WTC11 (cell line): ENCODE measurements around the gene NADK2. TPM values are rescaled to one million over a fixed set of nuclear protein-coding genes. Genes with fewer than 3 reads are reported as not detected.

ENCODE experiments used
- ATAC-seq: fragments of 200-7000 bp; cut with Tn5 transposase; 2 replicates; pipeline ENCODE4 v1.10.0; 2021; ENCODE audit warnings: mild to moderate bottlenecking, moderate library complexity
- CTCF ChIA-PET: fragments of 300-600 bp; sonication (Branson Sonifier 250); formaldehyde crosslinking; loops from one replicate; lab custom pipeline; 2021; ENCODE audit warnings: antibody characterized with exemption; lab: Charles Lee
- POLR2A ChIA-PET: fragments of 350-600 bp; sonication (Branson Sonifier 250); formaldehyde crosslinking; loops from one replicate; lab custom pipeline; 2021; ENCODE audit warnings: antibody characterized with exemption; lab: Charles Lee
- DNase-seq: peaks from one replicate; pipeline ENCODE4 v3.0.0; 2021; ENCODE audit warnings: low spot score
- H3K27ac Mint-ChIP-seq: 2 replicates; pipeline ENCODE4 v1.8.0; 2021; ENCODE audit warnings: mixed read lengths
- H3K27me3 Mint-ChIP-seq: 2 replicates; pipeline ENCODE4 v1.8.0; 2021; ENCODE audit warnings: low read depth, mild to moderate bottlenecking, moderate library complexity, mixed read lengths
- H3K36me3 Mint-ChIP-seq: 2 replicates; pipeline ENCODE4 v1.8.0; 2021; ENCODE audit warnings: mixed read lengths
- H3K4me1 Mint-ChIP-seq: 2 replicates; pipeline ENCODE4 v1.8.0; 2022; ENCODE audit warnings: mixed read lengths
- H3K4me3 Mint-ChIP-seq: 2 replicates; pipeline ENCODE4 v1.8.0; 2021; ENCODE audit warnings: mild to moderate bottlenecking, moderate library complexity, mixed read lengths
- H3K9me3 Mint-ChIP-seq: 2 replicates; pipeline ENCODE4 v1.8.0; 2021; ENCODE audit warnings: mixed read lengths
- CBFB ChIP-seq: sonication (generic); formaldehyde crosslinking; IDR thresholded peaks from 2 replicates; pipeline ENCODE4 v1.8.1; 2022; ENCODE audit warnings: mild to moderate bottlenecking, low read depth, missing genetic modification reagents
- CREB1 ChIP-seq: sonication (generic); formaldehyde crosslinking; IDR thresholded peaks from 2 replicates; pipeline ENCODE4 v1.8.0; 2023; ENCODE audit warnings: mild to moderate bottlenecking, missing genetic modification reagents
- CREM ChIP-seq: sonication (generic); formaldehyde crosslinking; IDR thresholded peaks from 2 replicates; pipeline ENCODE4 v1.8.1; 2022; ENCODE audit warnings: mild to moderate bottlenecking, missing genetic modification reagents, moderate library complexity
- ELF4 ChIP-seq: sonication (generic); formaldehyde crosslinking; IDR thresholded peaks from 2 replicates; pipeline ENCODE4 v1.8.1; 2022; ENCODE audit warnings: low read depth, mild to moderate bottlenecking, moderate library complexity, missing genetic modification reagents
- GABPB1 ChIP-seq: sonication (generic); formaldehyde crosslinking; IDR thresholded peaks from 2 replicates; pipeline ENCODE4 v1.8.1; 2023; ENCODE audit warnings: mild to moderate bottlenecking, missing genetic modification reagents
- GRHL2 ChIP-seq: fragments of 250-450 bp; sonication (Bioruptor Pico); IDR thresholded peaks from 2 replicates; pipeline ENCODE4 v1.8.0; 2022; ENCODE audit warnings: mild to moderate bottlenecking, moderate library complexity; ENCODE audit not compliant: insufficient replicate concordance, severe bottlenecking
- HMGA2 ChIP-seq: fragments of 250-450 bp; sonication (Bioruptor Pico); IDR thresholded peaks from 2 replicates; pipeline ENCODE4 v1.4.0; 2021; ENCODE audit warnings: mild to moderate bottlenecking, moderate library complexity
- IRF1 ChIP-seq: sonication (generic); formaldehyde crosslinking; IDR thresholded peaks from 2 replicates; pipeline ENCODE4 v1.8.0; 2023; ENCODE audit warnings: missing genetic modification reagents
- JAZF1 ChIP-seq: fragments of 250-450 bp; sonication (Bioruptor Pico); IDR thresholded peaks from 2 replicates; pipeline ENCODE4 v1.9.0; 2021; ENCODE audit warnings: moderate library complexity, mild to moderate bottlenecking, inconsistent platforms
- KAT7 ChIP-seq: sonication (generic); formaldehyde crosslinking; IDR thresholded peaks from 2 replicates; pipeline ENCODE4 v1.8.1; 2023; ENCODE audit warnings: missing genetic modification reagents, mild to moderate bottlenecking, borderline replicate concordance
- NFE2L1 ChIP-seq: sonication (generic); formaldehyde crosslinking; IDR thresholded peaks from 2 replicates; pipeline ENCODE4 v1.8.1; 2023; ENCODE audit warnings: missing genetic modification reagents
- RORB ChIP-seq: fragments of 250-450 bp; sonication (Bioruptor Pico); IDR thresholded peaks from 2 replicates; pipeline ENCODE4 v1.9.0; 2021; ENCODE audit warnings: mild to moderate bottlenecking
- SP1 ChIP-seq: sonication (generic); formaldehyde crosslinking; conservative IDR thresholded peaks from 2 replicates; pipeline ENCODE4 v1.8.1; 2022; ENCODE audit warnings: missing genetic modification reagents
- TCF7 ChIP-seq: sonication (generic); formaldehyde crosslinking; IDR thresholded peaks from 2 replicates; pipeline ENCODE4 v1.8.0; 2022; ENCODE audit warnings: mild to moderate bottlenecking, low read depth, missing genetic modification reagents, moderate library complexity
- USF1 ChIP-seq: sonication (generic); formaldehyde crosslinking; IDR thresholded peaks from 2 replicates; pipeline ENCODE4 v1.8.0; 2022; ENCODE audit warnings: mild to moderate bottlenecking, missing genetic modification reagents
- ZNF121 ChIP-seq: sonication (generic); formaldehyde crosslinking; IDR thresholded peaks from 2 replicates; pipeline ENCODE4 v1.8.0; 2023; ENCODE audit warnings: missing genetic modification reagents
- ZNF219 ChIP-seq: sonication (generic); formaldehyde crosslinking; IDR thresholded peaks from 2 replicates; pipeline ENCODE4 v1.8.0; 2023; ENCODE audit warnings: missing genetic modification reagents, mild to moderate bottlenecking, borderline replicate concordance
- ZNF396 ChIP-seq: fragments of 250-450 bp; sonication (Bioruptor Pico); IDR thresholded peaks from 2 replicates; pipeline ENCODE4 v1.8.0; 2021; ENCODE audit warnings: mild to moderate bottlenecking, moderate library complexity, borderline replicate concordance
- total RNA-seq: library from RNA; stranded (reverse); gene quantifications from 3 replicates; pipeline ENCODE4 v1.2.3, GENCODE V29; 2021
- TF ChIP-seq, protein P1 (sequence below): sonication (generic); formaldehyde crosslinking; IDR thresholded peaks from 2 replicates; pipeline ENCODE4 v1.8.1; 2022; ENCODE audit warnings: mild to moderate bottlenecking, missing genetic modification reagents, moderate library complexity, borderline replicate concordance
- TF ChIP-seq, protein P2 (sequence below): sonication (generic); formaldehyde crosslinking; IDR thresholded peaks from 2 replicates; pipeline ENCODE4 v1.8.1; 2023; ENCODE audit warnings: mild to moderate bottlenecking, missing genetic modification reagents, moderate library complexity
- TF ChIP-seq, protein P3 (sequence below): sonication (generic); formaldehyde crosslinking; IDR thresholded peaks from 2 replicates; pipeline ENCODE4 v1.8.1; 2023; ENCODE audit warnings: mild to moderate bottlenecking, moderate library complexity, missing genetic modification reagents
- TF ChIP-seq, protein P4 (sequence below): sonication (generic); formaldehyde crosslinking; IDR thresholded peaks from 2 replicates; pipeline ENCODE4 v1.8.0; 2022; ENCODE audit warnings: missing genetic modification reagents

The NADK2 gene
- total RNA-seq, 1 experiment from 2014 or later: 11.7 TPM

- TF ChIP-seq, protein P1, sequence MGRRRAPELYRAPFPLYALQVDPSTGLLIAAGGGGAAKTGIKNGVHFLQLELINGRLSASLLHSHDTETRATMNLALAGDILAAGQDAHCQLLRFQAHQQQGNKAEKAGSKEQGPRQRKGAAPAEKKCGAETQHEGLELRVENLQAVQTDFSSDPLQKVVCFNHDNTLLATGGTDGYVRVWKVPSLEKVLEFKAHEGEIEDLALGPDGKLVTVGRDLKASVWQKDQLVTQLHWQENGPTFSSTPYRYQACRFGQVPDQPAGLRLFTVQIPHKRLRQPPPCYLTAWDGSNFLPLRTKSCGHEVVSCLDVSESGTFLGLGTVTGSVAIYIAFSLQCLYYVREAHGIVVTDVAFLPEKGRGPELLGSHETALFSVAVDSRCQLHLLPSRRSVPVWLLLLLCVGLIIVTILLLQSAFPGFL (CRISPR knock-in tag): no peak
- TF ChIP-seq ZNF219 (no peak), IRF1 (CRISPR knock-in tag) (no peak), ZNF396 (CRISPR knock-in tag) (no peak), GABPB1 (CRISPR knock-in tag) (no peak), JAZF1 (CRISPR knock-in tag) (no peak), CBFB (CRISPR knock-in tag) (no peak), RORB (CRISPR knock-in tag) (no peak)
- TF ChIP-seq, protein P2, sequence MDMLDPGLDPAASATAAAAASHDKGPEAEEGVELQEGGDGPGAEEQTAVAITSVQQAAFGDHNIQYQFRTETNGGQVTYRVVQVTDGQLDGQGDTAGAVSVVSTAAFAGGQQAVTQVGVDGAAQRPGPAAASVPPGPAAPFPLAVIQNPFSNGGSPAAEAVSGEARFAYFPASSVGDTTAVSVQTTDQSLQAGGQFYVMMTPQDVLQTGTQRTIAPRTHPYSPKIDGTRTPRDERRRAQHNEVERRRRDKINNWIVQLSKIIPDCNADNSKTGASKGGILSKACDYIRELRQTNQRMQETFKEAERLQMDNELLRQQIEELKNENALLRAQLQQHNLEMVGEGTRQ: no peak
Observed at GRCh38 chr5:36153298-36153677, 88.4 kb downstream of the NADK2 start (continued).

DNA sequence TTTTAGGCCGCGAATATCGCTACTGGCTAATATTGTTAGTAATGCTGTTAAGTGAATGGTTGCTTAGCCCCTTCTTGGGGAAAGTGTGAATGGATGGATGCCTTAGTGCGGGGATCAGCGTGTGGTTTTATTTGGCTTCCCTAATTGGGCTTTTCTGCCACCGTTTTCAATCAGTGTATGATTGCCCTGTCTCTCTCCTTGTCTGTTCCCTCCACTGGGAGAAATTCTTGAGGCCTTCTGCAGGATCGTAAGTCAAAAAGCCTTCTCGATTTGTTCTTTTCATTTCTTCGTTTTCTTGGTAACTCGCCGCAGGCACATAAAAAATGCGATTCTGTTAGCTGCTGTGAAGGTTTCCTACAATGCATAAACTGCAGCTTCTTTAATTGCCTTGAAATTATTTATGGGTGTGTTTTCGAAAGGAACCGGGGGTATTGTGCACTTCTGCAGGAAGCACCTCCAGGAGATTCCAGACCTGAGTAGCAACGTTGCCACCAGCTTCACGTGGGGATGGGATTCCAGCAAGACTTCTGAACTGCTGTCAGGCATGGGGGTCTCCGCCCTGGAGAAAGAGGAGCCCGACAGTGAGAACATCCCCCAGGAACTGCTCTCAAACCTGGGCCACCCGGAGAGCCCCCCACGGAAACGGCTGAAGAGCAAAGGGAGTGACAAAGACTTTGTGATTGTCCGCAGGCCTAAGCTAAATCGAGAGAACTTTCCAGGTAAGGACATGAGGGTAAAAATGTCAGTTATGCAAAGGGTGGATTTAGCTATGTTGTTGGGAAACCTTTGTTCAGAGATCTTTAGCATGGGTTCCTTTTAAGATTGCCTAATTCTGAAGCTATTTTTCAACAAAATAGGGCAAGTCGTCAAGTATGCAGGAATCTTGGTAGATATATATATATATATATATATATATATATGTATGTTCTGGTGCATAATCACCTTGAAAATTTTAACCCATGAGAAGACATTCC lies 89.1 kb downstream of the NADK2 start:
- no peak for TF ChIP-seq GRHL2
- TF ChIP-seq CREM: 0 out of 2 replicates have a peak, but pooled peaks have one; percentile 18
- TF ChIP-seq, all 79 proteins: peak for 1
- no peak for DNase-seq
- H3K27me3 Mint-ChIP-seq: no peaks in the 10 kb centered on the region
- ATAC-seq: peak; percentile 3
- peak overlapping the region; percentile 88 for H3K27ac Mint-ChIP-seq
- H3K36me3 Mint-ChIP-seq: peaks cover 28% of the 10 kb centered on the region
- peak overlapping the region; percentile 86 for H3K4me3 Mint-ChIP-seq
- H3K4me1 Mint-ChIP-seq: peaks cover 13% of the 10 kb centered on the region
- ChIA-PET POLR2A (interaction anchor here (1.8 kb wide), 2 partner anchors 74 to 89 kb away, joined by 5 to 6 read pairs; partner anchors contain the start of gene NADK2), CTCF (interaction anchor here (1.0 to 4.0 kb wide), 4 partner anchors 62 to 89 kb away, joined by 6 to 58 read pairs (median 8); partner anchors contain the start of gene NADK2)
- H3K9me3 Mint-ChIP-seq: no peaks in the 10 kb centered on the region

GRCh38 chr5:36151434-36152323 lies 90.0 kb downstream of the NADK2 start, which contains the start of the genes LMBRD2 and SKP2:
Gene LMBRD2 (minus strand): TSS chr5:36151887. CDS start chr5:36143349, 8,538 bp downstream.
Gene SKP2 (plus strand): TSS chr5:36152111. CDS start chr5:36152263, 152 bp downstream.
- Mint-ChIP-seq H3K36me3 (peaks cover 23% of the 10 kb centered on the region), H3K4me3 (peak within 1 kb of the TSS; percentile 86), H3K4me1 (peaks cover 13% of the 10 kb centered on the region), H3K27me3 (no peaks in the 10 kb centered on the region), H3K27ac (peak within 1 kb of the TSS; percentile 88), H3K9me3 (no peaks in the 10 kb centered on the region)
- ATAC-seq: peak; percentile 99
- ChIA-PET CTCF (interaction anchor here (0.9 to 4.0 kb wide), 7 partner anchors 26 to 225 kb away, joined by 3 to 58 read pairs (median 7); partner anchors contain the start of gene NADK2), POLR2A (interaction anchor here (1.8 kb wide), 2 partner anchors 73 to 89 kb away, joined by 5 to 6 read pairs; partner anchors contain the start of gene NADK2)
- DNase-seq: peak; percentile 97
- TF ChIP-seq TCF7 (CRISPR knock-in tag) (no peak), KAT7 (peak; percentile 95; the same call in 1 of the 2 replicates), CREB1 (no peak), USF1 (CRISPR knock-in tag) (peak; percentile 63; the same call in 1 of the 2 replicates), NFE2L1 (CRISPR knock-in tag) (peak; percentile 45; the same call in 1 of the 2 replicates), ELF4 (CRISPR knock-in tag) (no peak), ZNF121 (CRISPR knock-in tag) (peak; percentile 77), SP1 (CRISPR knock-in tag) (peak; percentile 86), HMGA2 (CRISPR knock-in tag) (no peak)
- TF ChIP-seq, protein P3, sequence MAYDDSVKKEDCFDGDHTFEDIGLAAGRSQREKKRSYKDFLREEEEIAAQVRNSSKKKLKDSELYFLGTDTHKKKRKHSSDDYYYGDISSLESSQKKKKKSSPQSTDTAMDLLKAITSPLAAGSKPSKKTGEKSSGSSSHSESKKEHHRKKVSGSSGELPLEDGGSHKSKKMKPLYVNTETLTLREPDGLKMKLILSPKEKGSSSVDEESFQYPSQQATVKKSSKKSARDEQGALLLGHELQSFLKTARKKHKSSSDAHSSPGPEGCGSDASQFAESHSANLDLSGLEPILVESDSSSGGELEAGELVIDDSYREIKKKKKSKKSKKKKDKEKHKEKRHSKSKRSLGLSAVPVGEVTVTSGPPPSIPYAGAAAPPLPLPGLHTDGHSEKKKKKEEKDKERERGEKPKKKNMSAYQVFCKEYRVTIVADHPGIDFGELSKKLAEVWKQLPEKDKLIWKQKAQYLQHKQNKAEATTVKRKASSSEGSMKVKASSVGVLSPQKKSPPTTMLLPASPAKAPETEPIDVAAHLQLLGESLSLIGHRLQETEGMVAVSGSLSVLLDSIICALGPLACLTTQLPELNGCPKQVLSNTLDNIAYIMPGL: peak; percentile 32; the same call in 1 of the 2 replicates
- TF ChIP-seq, protein P4, sequence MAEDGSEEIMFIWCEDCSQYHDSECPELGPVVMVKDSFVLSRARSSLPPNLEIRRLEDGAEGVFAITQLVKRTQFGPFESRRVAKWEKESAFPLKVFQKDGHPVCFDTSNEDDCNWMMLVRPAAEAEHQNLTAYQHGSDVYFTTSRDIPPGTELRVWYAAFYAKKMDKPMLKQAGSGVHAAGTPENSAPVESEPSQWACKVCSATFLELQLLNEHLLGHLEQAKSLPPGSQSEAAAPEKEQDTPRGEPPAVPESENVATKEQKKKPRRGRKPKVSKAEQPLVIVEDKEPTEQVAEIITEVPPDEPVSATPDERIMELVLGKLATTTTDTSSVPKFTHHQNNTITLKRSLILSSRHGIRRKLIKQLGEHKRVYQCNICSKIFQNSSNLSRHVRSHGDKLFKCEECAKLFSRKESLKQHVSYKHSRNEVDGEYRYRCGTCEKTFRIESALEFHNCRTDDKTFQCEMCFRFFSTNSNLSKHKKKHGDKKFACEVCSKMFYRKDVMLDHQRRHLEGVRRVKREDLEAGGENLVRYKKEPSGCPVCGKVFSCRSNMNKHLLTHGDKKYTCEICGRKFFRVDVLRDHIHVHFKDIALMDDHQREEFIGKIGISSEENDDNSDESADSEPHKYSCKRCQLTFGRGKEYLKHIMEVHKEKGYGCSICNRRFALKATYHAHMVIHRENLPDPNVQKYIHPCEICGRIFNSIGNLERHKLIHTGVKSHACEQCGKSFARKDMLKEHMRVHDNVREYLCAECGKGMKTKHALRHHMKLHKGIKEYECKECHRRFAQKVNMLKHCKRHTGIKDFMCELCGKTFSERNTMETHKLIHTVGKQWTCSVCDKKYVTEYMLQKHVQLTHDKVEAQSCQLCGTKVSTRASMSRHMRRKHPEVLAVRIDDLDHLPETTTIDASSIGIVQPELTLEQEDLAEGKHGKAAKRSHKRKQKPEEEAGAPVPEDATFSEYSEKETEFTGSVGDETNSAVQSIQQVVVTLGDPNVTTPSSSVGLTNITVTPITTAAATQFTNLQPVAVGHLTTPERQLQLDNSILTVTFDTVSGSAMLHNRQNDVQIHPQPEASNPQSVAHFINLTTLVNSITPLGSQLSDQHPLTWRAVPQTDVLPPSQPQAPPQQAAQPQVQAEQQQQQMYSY: no peak
